ENCODE data around the gene PSMB2. TPM values are rescaled to one million over a fixed set of nuclear protein-coding genes. Genes with fewer than 3 reads are reported as not detected.

The PSMB2 gene
- total and polyA plus RNA-seq, 10 of the 15 experiments (the other 5 are each of a cell fraction or from before 2014, with no cell fraction given), result 71.7 to 299 (median 145) TPM

DNA sequence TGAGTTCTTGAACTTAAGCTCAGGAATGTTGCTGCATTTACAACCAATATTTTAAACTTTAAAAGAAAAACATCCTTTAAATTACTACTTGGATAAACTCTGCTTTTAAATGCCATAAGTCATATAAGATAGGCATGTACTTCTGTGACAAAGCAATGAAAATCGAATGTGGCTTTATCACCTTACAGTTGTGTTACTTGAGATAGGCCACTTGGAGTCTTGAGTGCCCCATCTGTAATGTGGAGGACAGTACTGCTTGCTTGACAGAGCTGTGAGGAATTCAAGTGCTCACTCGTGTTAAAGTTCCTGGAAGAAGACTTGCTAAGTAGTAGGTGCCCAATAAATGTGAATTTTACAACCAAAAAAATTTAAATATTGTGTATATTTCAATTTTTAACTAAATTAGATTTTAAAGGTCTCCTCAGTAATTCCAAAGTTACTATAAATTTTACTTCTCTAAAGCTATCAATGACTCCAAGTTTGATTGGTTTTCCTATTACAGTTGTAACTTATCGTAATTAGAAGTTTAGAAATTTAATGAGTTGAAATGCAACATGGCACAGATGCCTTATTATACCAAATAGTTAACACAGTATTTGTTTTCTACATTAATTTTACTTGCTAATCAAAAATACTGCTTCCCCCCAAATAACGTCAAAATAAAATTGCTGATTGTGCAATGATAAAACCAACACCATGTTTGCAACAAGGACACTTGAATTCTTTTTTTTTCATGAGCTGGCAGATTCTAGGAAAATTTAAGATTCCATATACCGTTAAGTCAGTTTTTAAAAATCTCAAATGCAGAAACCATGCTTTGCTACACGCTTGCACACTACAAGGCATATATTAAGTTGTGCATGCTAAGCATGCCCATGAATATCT lies 21.8 kb downstream of the PSMB2 start (continued):
- no peak for TF ChIP-seq BCLAF1 (IDR thresholded peaks at IDR 0.05)
- no peak for TF ChIP-seq MTA2 (IDR thresholded peaks at IDR 0.05; ENCODE audit: low read depth)

GRCh38 chr1:35615440-35615839 lies 25.9 kb downstream of the PSMB2 start:
- DNase-seq (ENCODE audit: low read depth, low spot score), result no peak
- TF ChIP-seq BMI1 (IDR thresholded peaks at IDR 0.05; ENCODE audit: borderline replicate concordance) (no peak), NRF1 (conservative IDR thresholded peaks at IDR 0.05; ENCODE audit: low read depth, low read length) (no peak), TARDBP (IDR thresholded peaks at IDR 0.05; ENCODE audit: borderline replicate concordance) (no peak), DPF2 (IDR thresholded peaks at IDR 0.05) (no peak), BCL11A (IDR thresholded peaks at IDR 0.05; ENCODE audit: low read depth, low read length) (no peak), NR2C1 (IDR thresholded peaks at IDR 0.05) (no peak), GABPA (IDR thresholded peaks at IDR 0.05; ENCODE audit: low read depth) (no peak), YY1 (IDR thresholded peaks at IDR 0.05; ENCODE audit: low read depth, low read length) (no peak), IKZF1 (conservative IDR thresholded peaks at IDR 0.05) (no peak), SP1 (IDR thresholded peaks at IDR 0.05; ENCODE audit: low read depth, low read length) (no peak), NFYB (IDR thresholded peaks at IDR 0.05; ENCODE audit: insufficient read depth, low read depth, low read length) (no peak)
- TF ChIP-seq, protein P1, sequence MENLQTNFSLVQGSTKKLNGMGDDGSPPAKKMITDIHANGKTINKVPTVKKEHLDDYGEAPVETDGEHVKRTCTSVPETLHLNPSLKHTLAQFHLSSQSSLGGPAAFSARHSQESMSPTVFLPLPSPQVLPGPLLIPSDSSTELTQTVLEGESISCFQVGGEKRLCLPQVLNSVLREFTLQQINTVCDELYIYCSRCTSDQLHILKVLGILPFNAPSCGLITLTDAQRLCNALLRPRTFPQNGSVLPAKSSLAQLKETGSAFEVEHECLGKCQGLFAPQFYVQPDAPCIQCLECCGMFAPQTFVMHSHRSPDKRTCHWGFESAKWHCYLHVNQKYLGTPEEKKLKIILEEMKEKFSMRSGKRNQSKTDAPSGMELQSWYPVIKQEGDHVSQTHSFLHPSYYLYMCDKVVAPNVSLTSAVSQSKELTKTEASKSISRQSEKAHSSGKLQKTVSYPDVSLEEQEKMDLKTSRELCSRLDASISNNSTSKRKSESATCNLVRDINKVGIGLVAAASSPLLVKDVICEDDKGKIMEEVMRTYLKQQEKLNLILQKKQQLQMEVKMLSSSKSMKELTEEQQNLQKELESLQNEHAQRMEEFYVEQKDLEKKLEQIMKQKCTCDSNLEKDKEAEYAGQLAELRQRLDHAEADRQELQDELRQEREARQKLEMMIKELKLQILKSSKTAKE (IDR thresholded peaks at IDR 0.05; ENCODE audit: low read depth, poor library complexity, severe bottlenecking), result no peak
- TF ChIP-seq, protein P2, sequence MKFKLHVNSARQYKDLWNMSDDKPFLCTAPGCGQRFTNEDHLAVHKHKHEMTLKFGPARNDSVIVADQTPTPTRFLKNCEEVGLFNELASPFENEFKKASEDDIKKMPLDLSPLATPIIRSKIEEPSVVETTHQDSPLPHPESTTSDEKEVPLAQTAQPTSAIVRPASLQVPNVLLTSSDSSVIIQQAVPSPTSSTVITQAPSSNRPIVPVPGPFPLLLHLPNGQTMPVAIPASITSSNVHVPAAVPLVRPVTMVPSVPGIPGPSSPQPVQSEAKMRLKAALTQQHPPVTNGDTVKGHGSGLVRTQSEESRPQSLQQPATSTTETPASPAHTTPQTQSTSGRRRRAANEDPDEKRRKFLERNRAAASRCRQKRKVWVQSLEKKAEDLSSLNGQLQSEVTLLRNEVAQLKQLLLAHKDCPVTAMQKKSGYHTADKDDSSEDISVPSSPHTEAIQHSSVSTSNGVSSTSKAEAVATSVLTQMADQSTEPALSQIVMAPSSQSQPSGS (IDR thresholded peaks at IDR 0.05; ENCODE audit: low read length), result no peak
- peaks cover 6 to 29% of the 10 kb centered on the region in 2 experiments for H3K36me3 ChIP-seq (ENCODE audit: control insufficient read depth in 2 of 2, insufficient read depth in 2 of 2, low read length in 1 of 2)
- H3K4me2 ChIP-seq (ENCODE audit: control insufficient read depth, insufficient read depth), result no peak overlapping the region
- 95% methylated on average over 7 of the region's 8 CpGs for WGBS (ENCODE audit: insufficient coverage, insufficient replicate concordance, low lambda C conversion rate, missing lambda C conversion rate)
- BruUV-seq (replicated peaks), result no TSS peak
- no peak overlapping the region for H2AFZ ChIP-seq (ENCODE audit: control insufficient read depth, low read depth, low read length)
- no peaks in the 10 kb centered on the region for H3K27me3 ChIP-seq (replicated peaks in 1 of 2; ENCODE audit: control insufficient read depth in 2 of 2, insufficient read depth in 2 of 2, low read length in 1 of 2)
- H3K9me3 ChIP-seq (replicated peaks; ENCODE audit: control insufficient read depth, insufficient read depth, low read length), result no peaks in the 10 kb centered on the region
- H3K27ac ChIP-seq (ENCODE audit: control insufficient read depth, insufficient read depth), result no peak overlapping the region
- no peaks in the 10 kb centered on the region for H4K20me1 ChIP-seq (ENCODE audit: control insufficient read depth, insufficient read depth)
- no peak overlapping the region for H3K9ac ChIP-seq (ENCODE audit: control insufficient read depth, insufficient read depth, low read length)
- ChIA-PET CTCF (interaction anchor here (0.6 kb wide), 1 partner anchor 165 kb away, joined by 3 read pairs; no protein-coding TSS in a partner anchor), POLR2A (no interaction called here), SMC1A (ENCODE audit: uncharacterized antibody, unreplicated experiment) (no interaction called here), RAD21 (ENCODE audit: unreplicated experiment) (no interaction called here)
- intact Hi-C loops (cut with micrococcal nuclease; ENCODE audit: unreplicated experiment) (no loop called here), in situ Hi-C loops (cut with MboI) (no loop called here)
- no peak overlapping the region for H3K4me3 ChIP-seq
- peaks cover 4% of the 10 kb centered on the region for H3K79me2 ChIP-seq (ENCODE audit: control insufficient read depth, insufficient read depth, low read length)
- FAIRE-seq, result no peak
- ATAC-seq, result no peak
- peaks cover 7% of the 10 kb centered on the region; the same call in 1 of the 2 replicates for H3K4me1 ChIP-seq (ENCODE audit: control insufficient read depth, insufficient read depth, low read length)
